HG02973 (cell line): Measurements from ENCODE around the gene TXK.

Experiments
- ATAC-seq: cut with Tn5 transposase; IDR thresholded peaks from one replicate; pipeline ENCODE4 v1.9.1; 2021; ENCODE audit warnings: moderate library complexity; ENCODE audit not compliant: unreplicated experiment

Gene TXK

DNA sequence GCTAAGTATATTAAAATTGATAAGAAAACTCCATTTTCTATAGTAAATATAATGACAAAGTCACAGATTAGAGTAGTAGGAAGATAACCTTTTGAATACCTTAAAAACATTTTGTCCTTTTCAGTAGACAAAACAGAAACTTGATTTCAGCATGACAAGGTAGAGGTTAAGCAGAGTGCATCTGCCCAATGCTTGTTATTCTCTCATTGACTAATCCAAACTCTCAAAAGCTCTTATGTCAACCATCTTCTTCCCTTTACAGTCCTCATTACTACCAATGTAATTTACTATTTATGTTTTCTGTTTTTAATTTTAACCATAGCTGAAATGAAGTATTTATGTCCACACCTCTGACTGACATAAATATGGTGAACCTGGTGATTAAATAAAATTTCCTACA lies 106.4 kb downstream of the TXK start:
- peak; percentile 87 for ATAC-seq

DNA sequence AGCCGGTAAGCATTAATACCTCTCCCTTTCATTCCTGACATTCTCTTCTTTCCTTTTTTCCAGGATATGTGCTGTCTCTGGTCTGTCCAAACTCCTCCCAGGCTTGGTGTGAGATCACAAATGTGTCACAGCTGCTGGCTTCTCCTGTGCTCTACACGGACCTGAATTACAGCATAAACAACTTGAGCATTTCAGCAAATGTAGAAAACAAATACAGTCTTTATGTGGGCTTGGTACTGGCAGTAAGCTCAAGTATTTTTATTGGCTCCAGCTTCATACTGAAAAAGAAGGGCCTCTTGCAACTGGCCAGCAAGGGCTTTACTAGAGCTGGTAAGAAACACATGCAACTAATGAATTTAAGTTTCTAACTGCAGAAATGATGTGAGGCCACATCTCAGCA lies 109.0 kb downstream of the TXK start:
- no peak for ATAC-seq

DNA sequence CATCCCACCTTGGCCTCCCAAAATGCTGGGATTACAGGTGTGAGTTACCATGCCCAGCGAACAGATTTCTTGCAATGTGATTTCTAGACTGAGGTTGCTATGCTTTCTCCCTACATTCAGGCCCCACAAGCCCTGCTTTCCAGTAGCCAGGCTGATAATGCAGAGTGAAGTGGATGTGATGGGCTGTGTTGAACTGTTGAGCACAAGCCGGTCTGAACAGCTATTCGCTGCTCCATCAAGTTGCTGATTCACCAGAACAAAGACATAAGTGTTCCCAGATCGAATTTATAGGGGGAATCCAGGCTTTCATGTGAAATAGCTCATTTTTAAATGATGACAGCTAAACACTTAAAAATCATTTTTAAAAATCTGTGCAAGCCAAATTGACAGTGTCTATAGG lies 109.5 kb downstream of the TXK start:
- no peak for ATAC-seq

DNA sequence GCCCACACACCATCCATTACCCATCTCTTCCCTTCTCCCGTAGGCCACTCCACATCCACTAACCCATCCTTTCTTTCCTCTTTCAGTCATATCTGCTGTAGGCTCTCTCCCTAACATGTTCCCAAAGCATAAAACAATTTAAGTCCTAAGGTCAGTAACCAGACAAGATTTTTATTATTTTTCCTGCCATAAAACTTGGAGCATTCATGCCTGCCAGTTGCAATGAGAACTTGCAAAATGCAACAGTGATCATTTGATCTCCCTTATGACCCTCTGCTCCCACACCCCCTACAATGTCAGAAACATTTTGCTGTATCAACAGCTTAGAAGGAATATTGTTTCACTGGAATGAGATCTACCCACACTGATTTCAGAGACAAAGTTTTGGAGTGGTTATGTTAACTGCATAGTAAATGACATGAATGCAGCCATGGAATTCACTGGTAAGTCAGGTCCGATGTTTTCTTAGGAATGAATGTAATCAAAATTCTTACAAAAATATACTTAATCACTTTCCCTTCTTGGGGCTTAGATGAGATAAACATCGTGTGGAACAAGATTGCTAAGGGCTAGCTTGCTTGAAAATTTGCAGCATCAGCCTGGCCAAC lies 111.8 kb downstream of the TXK start:
- ATAC-seq: no peak

DNA sequence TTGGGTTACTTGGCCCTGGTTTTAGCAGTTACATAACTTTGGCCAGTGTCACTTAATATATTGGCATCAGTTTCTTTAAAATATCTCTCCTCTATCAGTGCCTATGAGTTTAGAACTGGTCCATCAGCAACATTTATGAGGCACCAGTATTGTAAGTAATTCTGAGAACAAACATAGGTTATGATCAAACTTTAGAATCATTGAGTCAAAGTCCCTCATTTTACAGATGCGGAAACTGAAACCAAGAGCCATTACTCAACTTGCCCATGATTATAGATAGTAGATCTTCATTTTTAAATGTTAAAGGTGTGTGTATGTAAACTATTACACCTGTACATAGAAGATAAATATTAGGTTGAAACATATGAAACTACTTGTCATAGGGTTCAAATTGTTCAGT lies 113.0 kb downstream of the TXK start:
- no peak for ATAC-seq

DNA sequence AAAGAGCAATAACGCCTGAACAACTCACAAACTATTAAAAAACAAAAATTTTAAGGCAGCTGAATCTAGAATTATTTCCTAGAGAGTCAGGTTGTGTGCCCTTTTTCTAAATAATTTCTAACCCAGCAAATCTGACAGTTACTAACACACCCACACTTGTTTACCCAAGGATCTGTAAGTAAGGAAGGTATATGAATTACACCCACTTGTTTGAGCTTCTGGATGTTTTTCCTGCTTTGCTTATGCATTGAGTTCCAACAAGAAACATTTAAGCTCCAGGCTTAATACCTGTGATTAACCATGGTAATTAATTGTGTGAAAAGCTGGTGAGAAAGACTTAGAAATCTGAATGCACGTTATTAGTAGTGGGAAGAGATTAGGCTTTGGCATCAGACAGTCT lies 115.9 kb downstream of the TXK start:
- no peak for ATAC-seq

DNA sequence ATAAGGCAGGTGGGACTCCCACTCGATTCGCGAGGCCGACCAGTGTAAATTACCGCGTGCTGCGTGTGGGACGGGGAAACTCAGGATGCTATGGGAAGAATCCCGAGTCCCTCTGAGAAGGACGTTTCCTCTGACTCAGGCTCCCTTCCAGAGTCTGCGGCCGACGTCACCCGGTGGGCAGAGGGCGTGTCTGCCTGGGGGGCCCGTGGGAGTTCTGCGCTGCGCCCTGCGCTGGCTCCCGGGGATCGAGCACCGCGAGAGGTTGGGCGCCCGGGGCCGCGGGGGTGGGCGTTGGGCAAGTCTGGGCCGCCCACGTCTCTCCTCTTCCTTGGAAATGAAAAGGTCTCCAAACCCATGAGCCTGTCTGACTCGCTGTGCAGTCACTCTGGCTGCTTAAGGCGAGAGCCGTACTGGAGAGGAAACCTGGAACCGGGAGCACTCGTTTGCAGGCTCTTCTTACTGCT lies 116.9 kb downstream of the TXK start:
- peak; percentile 6 for ATAC-seq
